B cell (primary cell): Measurements from ENCODE around the gene PGF.

Experiments
- CTCF ChIP-seq: fragments of 200-600 bp; IDR thresholded peaks from one replicate; pipeline ENCODE4 v1.8.0; 2022; ENCODE audit warnings: antibody characterized with exemption, mild to moderate bottlenecking
- EZH2 ChIP-seq: IDR thresholded peaks from 2 replicates; pipeline ENCODE4 v1.6.1; 2012; ENCODE audit warnings: borderline replicate concordance, low read depth, mild to moderate bottlenecking, moderate library complexity, low read length; ENCODE audit not compliant: insufficient read depth, poor library complexity, severe bottlenecking

- TF ChIP-seq EZH2 (no peak), CTCF (no peak)
Observed at GRCh38 chr14:74936731-74937130, 18.7 kb downstream of the PGF start.
